MM.1S (cell line): Measurements from ENCODE around the gene STING1.
A peak's percentile ranks its signal among the peaks of the same experiment; 100 is the strongest.
"Not testable (repeated sequence)": the region's sequence is repeated elsewhere in the genome, so short reads cannot be mapped to it uniquely, and the experiment has no call there.

ENCODE experiments used
- DNase-seq: peaks from one replicate; pipeline ENCODE4 v3.0.0-alpha.2; 2015
- H2AFZ ChIP-seq: fragments of 300-600 bp; sonication (generic); 2 replicates; pipeline ENCODE4 v1.6.0; 2016; ENCODE audit warnings: antibody characterized with exemption, low read length
- H3F3A ChIP-seq: fragments of 300-600 bp; sonication (generic); 2 replicates; pipeline ENCODE4 v1.6.1; 2016; ENCODE audit warnings: mild to moderate bottlenecking, antibody characterized with exemption, low read length, moderate library complexity, mixed read lengths; ENCODE audit not compliant: insufficient read depth
- H3K27ac ChIP-seq: fragments of 300-600 bp; sonication (generic); 2 replicates; pipeline ENCODE4 v1.5.1; 2016; ENCODE audit warnings: mild to moderate bottlenecking, low read length
- H3K27me3 ChIP-seq: fragments of 300-600 bp; sonication (generic); replicated peaks from 2 replicates; pipeline ENCODE4 v1.6.0; 2016; ENCODE audit warnings: low read length; ENCODE audit not compliant: insufficient read depth
- H3K36me3 ChIP-seq: fragments of 300-600 bp; sonication (generic); replicated peaks from 2 replicates; pipeline ENCODE4 v1.6.1; 2016; ENCODE audit warnings: mild to moderate bottlenecking, low read length, mixed read lengths; ENCODE audit not compliant: insufficient read depth
- H3K4me1 ChIP-seq: fragments of 300-600 bp; sonication (generic); 2 replicates; pipeline ENCODE4 v1.6.1; 2016; ENCODE audit warnings: low read length, mixed read lengths
- H3K4me2 ChIP-seq: fragments of 300-600 bp; sonication (generic); 2 replicates; pipeline ENCODE4 v1.6.0; 2016; ENCODE audit warnings: low read depth, low read length
- H3K4me3 ChIP-seq: fragments of 300-600 bp; sonication (generic); 2 replicates; pipeline ENCODE4 v1.5.1; 2016; ENCODE audit warnings: low read length, mixed read lengths
- H3K79me2 ChIP-seq: fragments of 300-600 bp; sonication (generic); 2 replicates; pipeline ENCODE4 v1.6.1; 2016; ENCODE audit warnings: mixed run types, low read length, mixed read lengths
- H3K9ac ChIP-seq: fragments of 300-600 bp; sonication (generic); 2 replicates; pipeline ENCODE4 v1.6.1; 2016; ENCODE audit warnings: low read length, mixed read lengths
- H3K9me2 ChIP-seq: fragments of 300-600 bp; sonication (generic); replicated peaks from 2 replicates; pipeline ENCODE4 v1.6.1; 2016; ENCODE audit warnings: mild to moderate bottlenecking, low read length, mixed read lengths; ENCODE audit not compliant: insufficient read depth
- H3K9me3 ChIP-seq: fragments of 300-600 bp; sonication (generic); replicated peaks from 2 replicates; pipeline ENCODE4 v1.6.1; 2016; ENCODE audit warnings: mild to moderate bottlenecking, low read length, mixed read lengths; ENCODE audit not compliant: insufficient read depth
- H4K20me1 ChIP-seq: fragments of 300-600 bp; sonication (generic); 2 replicates; pipeline ENCODE4 v1.6.1; 2016; ENCODE audit warnings: mild to moderate bottlenecking, low read length, moderate library complexity, mixed read lengths; ENCODE audit not compliant: insufficient read depth
- EZH2 ChIP-seq: fragments of 300-600 bp; sonication (generic); optimal IDR thresholded peaks from 2 replicates; pipeline ENCODE3; 2017; ENCODE audit warnings: low read depth, mild to moderate bottlenecking, antibody characterized with exemption, low read length, mixed read lengths
- EZH2phosphoT487 ChIP-seq: fragments of 300-600 bp; sonication (generic); IDR thresholded peaks from 2 replicates; pipeline ENCODE4 v1.6.1; 2018; ENCODE audit warnings: antibody characterized with exemption, low read length
- TF ChIP-seq, protein P1 (sequence below): fragments of 300-600 bp; sonication (generic); IDR thresholded peaks from 2 replicates; pipeline ENCODE4 v1.5.1; 2016; ENCODE audit warnings: antibody characterized with exemption, low read length, mixed read lengths

Gene STING1

GRCh38 chr5:139513852-139514485 is 31.4 kb upstream of the STING1 start:
- no peak for DNase-seq
- peaks cover 8% of the 10 kb centered on the region for H3F3A ChIP-seq
- H2AFZ ChIP-seq = no peak overlapping the region
- H3K9ac ChIP-seq = no peak overlapping the region; the same call in 1 of the 2 replicates
- H3K4me1 ChIP-seq = peaks cover 7% of the 10 kb centered on the region; the same call in 1 of the 2 replicates
- H4K20me1 ChIP-seq = no peaks in the 10 kb centered on the region
- no peaks in the 10 kb centered on the region for H3K9me2 ChIP-seq
- H3K36me3 ChIP-seq = no peaks in the 10 kb centered on the region
- H3K4me2 ChIP-seq = no peak overlapping the region
- TF ChIP-seq EZH2phosphoT487 = no peak
- TF ChIP-seq, protein P1, sequence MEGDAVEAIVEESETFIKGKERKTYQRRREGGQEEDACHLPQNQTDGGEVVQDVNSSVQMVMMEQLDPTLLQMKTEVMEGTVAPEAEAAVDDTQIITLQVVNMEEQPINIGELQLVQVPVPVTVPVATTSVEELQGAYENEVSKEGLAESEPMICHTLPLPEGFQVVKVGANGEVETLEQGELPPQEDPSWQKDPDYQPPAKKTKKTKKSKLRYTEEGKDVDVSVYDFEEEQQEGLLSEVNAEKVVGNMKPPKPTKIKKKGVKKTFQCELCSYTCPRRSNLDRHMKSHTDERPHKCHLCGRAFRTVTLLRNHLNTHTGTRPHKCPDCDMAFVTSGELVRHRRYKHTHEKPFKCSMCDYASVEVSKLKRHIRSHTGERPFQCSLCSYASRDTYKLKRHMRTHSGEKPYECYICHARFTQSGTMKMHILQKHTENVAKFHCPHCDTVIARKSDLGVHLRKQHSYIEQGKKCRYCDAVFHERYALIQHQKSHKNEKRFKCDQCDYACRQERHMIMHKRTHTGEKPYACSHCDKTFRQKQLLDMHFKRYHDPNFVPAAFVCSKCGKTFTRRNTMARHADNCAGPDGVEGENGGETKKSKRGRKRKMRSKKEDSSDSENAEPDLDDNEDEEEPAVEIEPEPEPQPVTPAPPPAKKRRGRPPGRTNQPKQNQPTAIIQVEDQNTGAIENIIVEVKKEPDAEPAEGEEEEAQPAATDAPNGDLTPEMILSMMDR = no peak
- TF ChIP-seq EZH2 = no peak
- H3K79me2 ChIP-seq = no peaks in the 10 kb centered on the region
- no peak overlapping the region for H3K4me3 ChIP-seq
- H3K27me3 ChIP-seq = no peaks in the 10 kb centered on the region
- H3K27ac ChIP-seq = no peak overlapping the region
- H3K9me3 ChIP-seq = no peaks in the 10 kb centered on the region

DNA sequence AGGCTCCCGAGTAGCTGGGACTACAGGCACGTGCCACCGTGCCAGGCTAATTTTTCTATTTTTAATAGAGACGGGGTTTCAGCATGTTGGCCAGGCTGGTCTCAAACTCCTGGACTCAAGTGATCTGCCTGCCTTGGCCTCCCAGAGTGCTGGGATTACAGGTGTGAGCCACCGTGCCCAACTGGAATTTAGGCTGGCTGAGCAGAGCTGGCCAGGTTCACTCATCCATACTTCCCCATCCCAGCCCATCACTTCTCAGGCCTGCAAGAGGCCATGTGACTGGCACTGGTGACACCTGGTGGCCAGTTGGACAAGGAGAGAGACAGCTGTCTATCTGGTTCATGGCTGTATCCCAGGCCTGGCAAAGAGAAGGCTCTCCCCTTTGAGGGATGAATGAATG is 30.9 kb upstream of the STING1 start:
- H4K20me1 ChIP-seq, H3K79me2 ChIP-seq, H3F3A ChIP-seq, H3K9me2 ChIP-seq, H3K9me3 ChIP-seq, H3K4me2 ChIP-seq, H3K27ac ChIP-seq, H3K4me1 ChIP-seq, H3K27me3 ChIP-seq, H3K36me3 ChIP-seq, H3K4me3 ChIP-seq, H3K9ac ChIP-seq, H2AFZ ChIP-seq: not testable (repeated sequence)
- DNase-seq = peak; percentile 76
- TF ChIP-seq, protein P1 = peak; percentile 75

- Histone ChIP-seq H4K20me1 (no peaks in the 10 kb centered on the region), H3K9me2 (no peaks in the 10 kb centered on the region), H3K79me2 (no peaks in the 10 kb centered on the region), H3K36me3 (no peaks in the 10 kb centered on the region), H3F3A (peaks cover 8% of the 10 kb centered on the region), H3K27ac (no peak overlapping the region), H3K4me1 (0 out of 2 replicates have a peak, but pooled peaks cover 7% of the 10 kb centered on the region), H3K9me3 (no peaks in the 10 kb centered on the region), H3K9ac (no peak overlapping the region), H3K27me3 (no peaks in the 10 kb centered on the region), H3K4me3 (no peak overlapping the region), H3K4me2 (no peak overlapping the region), H2AFZ (no peak overlapping the region)
- no peak for DNase-seq
- TF ChIP-seq EZH2 (no peak), EZH2phosphoT487 (no peak)
- TF ChIP-seq, protein P1 = peak; percentile 7; the same call in 1 of the 2 replicates
Measured at GRCh38 chr5:139512786-139513390, 30.3 kb upstream of the STING1 start.

- not testable (repeated sequence) for H3K9me2 ChIP-seq, H3K79me2 ChIP-seq, H3K27me3 ChIP-seq, H3K4me2 ChIP-seq, H3F3A ChIP-seq, H4K20me1 ChIP-seq, H3K9me3 ChIP-seq, H3K9ac ChIP-seq, H2AFZ ChIP-seq, H3K4me3 ChIP-seq, DNase-seq, H3K27ac ChIP-seq, H3K36me3 ChIP-seq, H3K4me1 ChIP-seq
Measured at GRCh38 chr5:139504722-139505121, 22.2 kb upstream of the STING1 start.

DNA sequence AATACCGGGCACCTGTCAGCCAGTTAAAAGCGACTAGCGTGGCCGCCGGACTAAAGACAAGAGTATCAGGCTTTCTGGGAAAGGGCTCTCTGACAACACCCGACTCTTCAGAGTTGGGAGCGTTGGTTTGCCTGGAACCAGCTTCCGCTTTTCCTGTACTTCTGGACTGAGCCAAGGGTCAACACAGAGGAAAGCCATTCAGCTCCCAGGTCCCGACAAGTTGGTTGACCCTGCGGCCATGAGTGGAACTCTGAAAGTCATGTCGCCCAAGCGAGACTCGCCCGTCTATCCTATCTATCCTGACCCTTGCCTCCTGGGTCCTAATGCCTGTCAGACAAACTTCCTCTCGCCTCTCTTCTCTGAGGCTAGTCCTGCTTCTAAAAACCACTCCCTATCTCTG is 21.3 kb upstream of the STING1 start:
- not testable (repeated sequence) for H3K4me3 ChIP-seq

More for the DNA sequence above, 21.3 kb upstream of the STING1 start:
- H3K4me2 ChIP-seq, DNase-seq, H3K36me3 ChIP-seq, H3F3A ChIP-seq, H3K79me2 ChIP-seq, H3K27ac ChIP-seq, H3K9ac ChIP-seq, H2AFZ ChIP-seq, H3K27me3 ChIP-seq, H4K20me1 ChIP-seq, H3K4me1 ChIP-seq, H3K9me2 ChIP-seq, H3K9me3 ChIP-seq: not testable (repeated sequence)
